GM23338 (cell line): ENCODE data around the gene OR10AD1. TPM values are rescaled to one million over a fixed set of nuclear protein-coding genes. Genes with fewer than 3 reads are reported as not detected.

ENCODE experiments used
- ATAC-seq: fragments of 200-7000 bp; cut with Tn5 transposase; 3 replicates; pipeline ENCODE4 v1.9.1; 2020
- DNase-seq: peaks from one replicate; pipeline ENCODE4 v3.0.0-alpha.2; 2015; ENCODE audit warnings: low spot score
- H2AFZ ChIP-seq: fragments of 200-600 bp; sonication (generic); 2 replicates; pipeline ENCODE4 v1.8.0; 2016; ENCODE audit warnings: antibody characterized with exemption, mild to moderate bottlenecking, moderate library complexity
- H3F3A ChIP-seq: fragments of 200-600 bp; sonication (generic); replicated peaks from 2 replicates; pipeline ENCODE4 v1.8.0; 2017; ENCODE audit warnings: antibody characterized with exemption, mixed run types, low read depth
- H3K27ac ChIP-seq: fragments of 200-600 bp; sonication (generic); 2 replicates; pipeline ENCODE4 v1.6.1; 2016; ENCODE audit warnings: low read depth
- H3K27me3 ChIP-seq: fragments of 200-600 bp; sonication (generic); 2 replicates; pipeline ENCODE4 v1.8.0; 2016; ENCODE audit warnings: mild to moderate bottlenecking, mixed run types, moderate library complexity; ENCODE audit not compliant: insufficient read depth
- H3K36me3 ChIP-seq: fragments of 200-600 bp; sonication (generic); 2 replicates; pipeline ENCODE4 v1.8.0; 2016; ENCODE audit warnings: mild to moderate bottlenecking; ENCODE audit not compliant: insufficient read depth
- H3K4me1 ChIP-seq: fragments of 200-600 bp; sonication (generic); 2 replicates; pipeline ENCODE4 v1.8.0; 2016; ENCODE audit warnings: mild to moderate bottlenecking, moderate library complexity; ENCODE audit not compliant: insufficient read depth
- H3K4me2 ChIP-seq: fragments of 200-600 bp; sonication (generic); 2 replicates; pipeline ENCODE4 v1.7.1; 2017; ENCODE audit warnings: mixed run types
- H3K4me3 ChIP-seq: fragments of 200-600 bp; sonication (generic); 2 replicates; pipeline ENCODE4 v1.6.1; 2016; ENCODE audit warnings: mixed run types
- H3K79me2 ChIP-seq: fragments of 200-600 bp; sonication (generic); replicated peaks from 2 replicates; pipeline ENCODE4 v1.8.0; 2017; ENCODE audit warnings: mild to moderate bottlenecking; ENCODE audit not compliant: insufficient read depth
- H3K9me2 ChIP-seq: fragments of 200-600 bp; sonication (generic); 2 replicates; pipeline ENCODE4 v1.8.0; 2017; ENCODE audit not compliant: insufficient read depth
- H4K20me1 ChIP-seq: fragments of 200-600 bp; sonication (generic); replicated peaks from 2 replicates; pipeline ENCODE4 v1.8.0; 2017; ENCODE audit warnings: mild to moderate bottlenecking; ENCODE audit not compliant: insufficient read depth
- H3K27ac Mint-ChIP-seq: 2 replicates; pipeline ENCODE4 v1.8.0; 2020; ENCODE audit warnings: inconsistent platforms, mild to moderate bottlenecking, moderate library complexity, mixed read lengths
- H3K27me3 Mint-ChIP-seq: 3 replicates; pipeline ENCODE4 v1.8.0; 2022; ENCODE audit warnings: low read depth, mild to moderate bottlenecking, moderate library complexity, mixed read lengths, inconsistent platforms; ENCODE audit not compliant: insufficient read depth, poor library complexity
- H3K36me3 Mint-ChIP-seq: 3 replicates; pipeline ENCODE4 v1.8.0; 2021; ENCODE audit warnings: low read depth, mild to moderate bottlenecking, inconsistent platforms, moderate library complexity, mixed read lengths
- H3K4me1 Mint-ChIP-seq: 3 replicates; pipeline ENCODE4 v1.8.0; 2020; ENCODE audit warnings: mild to moderate bottlenecking, inconsistent platforms, mixed read lengths
- H3K4me3 Mint-ChIP-seq: 3 replicates; pipeline ENCODE4 v1.8.0; 2021; ENCODE audit warnings: moderate library complexity, mild to moderate bottlenecking, inconsistent platforms, mixed read lengths
- H3K9me3 Mint-ChIP-seq: 3 replicates; pipeline ENCODE4 v1.8.0; 2020; ENCODE audit warnings: moderate library complexity, mild to moderate bottlenecking, inconsistent platforms, mixed read lengths
- CREB1 ChIP-seq: fragments of 250-450 bp; sonication (Bioruptor Pico); IDR thresholded peaks from 2 replicates; pipeline ENCODE4 v1.5.0; 2020; ENCODE audit warnings: low read depth, mild to moderate bottlenecking, moderate library complexity
- EZH2 ChIP-seq: fragments of 200-600 bp; sonication (generic); IDR thresholded peaks from one replicate; pipeline ENCODE4 v1.8.0; 2017; ENCODE audit warnings: antibody characterized with exemption, mild to moderate bottlenecking, low read depth; ENCODE audit not compliant: unreplicated experiment
- EZH2phosphoT487 ChIP-seq: fragments of 200-600 bp; sonication (generic); IDR thresholded peaks from one replicate; pipeline ENCODE4 v1.8.1; 2018; ENCODE audit warnings: antibody characterized with exemption; ENCODE audit not compliant: unreplicated experiment
- JUNB ChIP-seq: IDR thresholded peaks from one replicate; pipeline ENCODE4 v1.6.1; 2016; ENCODE audit warnings: antibody characterized with exemption; ENCODE audit not compliant: unreplicated experiment
- NANOG ChIP-seq: IDR thresholded peaks from 2 replicates; pipeline ENCODE4 v1.6.1; 2016; ENCODE audit warnings: antibody characterized with exemption, borderline replicate concordance
- STAT1 ChIP-seq: IDR thresholded peaks from one replicate; pipeline ENCODE4 v1.6.1; 2016; ENCODE audit warnings: antibody characterized with exemption; ENCODE audit not compliant: unreplicated experiment
- ZNF114 ChIP-seq: fragments of 250-450 bp; sonication (Bioruptor Pico); IDR thresholded peaks from 2 replicates; pipeline ENCODE4 v1.5.0; 2020; ENCODE audit warnings: mild to moderate bottlenecking, moderate library complexity
- ZNF331 ChIP-seq: fragments of 250-450 bp; sonication (Bioruptor Pico); IDR thresholded peaks from 2 replicates; pipeline ENCODE4 v1.5.0; 2020; ENCODE audit warnings: low read depth, mild to moderate bottlenecking, moderate library complexity
- polyA plus RNA-seq: library from polyadenylated mRNA; unstranded; fragments of >200 nt; fragmentation: Nextera tagmentation; extraction: Ambion mirVana; gene quantifications from 2 replicates; pipeline ENCODE4 v1.2.1, GENCODE V29; 2016
- total RNA-seq: library from RNA; depleted of rRNA; stranded (reverse); fragments of >200 nt; shearing (Covaris generic); gene quantifications from 2 replicates; pipeline ENCODE4 v1.2.3, GENCODE V29; 2014
- TF ChIP-seq, protein P1 (sequence below), 2 experiments: fragments of 200-600 bp in 1 of 2; sonication (generic) in 1 of 2; conservative IDR thresholded peaks; 2 replicates each; pipeline versions ENCODE4 v1.5.1 to v1.6.1; 2016 to 2017; ENCODE audit warnings: antibody characterized with exemption in 2 of 2, low read depth in 2 of 2, mild to moderate bottlenecking in 2 of 2, moderate library complexity in 1 of 2
- TF ChIP-seq, protein P2 (sequence below): IDR thresholded peaks from 2 replicates; pipeline ENCODE4 v1.6.1; 2016; ENCODE audit warnings: antibody characterized with exemption

OR10AD1 gene
- total and polyA plus RNA-seq, 2 experiments from 2014 or later = not detected

DNA sequence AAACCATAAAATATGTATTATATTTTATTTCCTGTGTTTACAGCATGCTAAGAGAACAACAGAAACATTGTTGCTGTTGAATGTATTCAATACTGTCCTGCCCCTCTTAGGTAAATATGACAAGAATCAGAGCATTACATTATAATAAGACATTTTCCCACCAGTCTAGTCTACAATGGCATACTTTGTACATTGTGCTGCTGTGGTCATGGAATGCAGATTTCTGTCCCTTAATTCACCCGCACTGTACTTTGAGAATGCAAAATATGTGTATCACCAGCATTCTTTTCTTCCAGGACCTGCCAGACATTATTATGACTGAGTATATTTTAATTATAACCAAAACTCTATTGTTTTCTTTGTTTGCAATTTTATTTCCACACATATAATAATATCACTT is 16.5 kb upstream of the OR10AD1 start:
- no peak overlapping the region for H3K4me3 Mint-ChIP-seq
- Histone ChIP-seq H3K4me1 (no peaks in the 10 kb centered on the region; the same call in 1 of the 2 replicates), H3K4me2 (no peak overlapping the region), H3K4me3 (no peak overlapping the region), H3K27ac (no peak overlapping the region), H3K36me3 (no peaks in the 10 kb centered on the region), H2AFZ (no peak overlapping the region), H3K27me3 (no peaks in the 10 kb centered on the region), H3K79me2 (no peaks in the 10 kb centered on the region), H4K20me1 (no peaks in the 10 kb centered on the region), H3K9me2 (no peaks in the 10 kb centered on the region), H3F3A (no peaks in the 10 kb centered on the region)
- no peaks in the 10 kb centered on the region for H3K4me1 Mint-ChIP-seq
- no peaks in the 10 kb centered on the region for H3K9me3 Mint-ChIP-seq
- no peaks in the 10 kb centered on the region for H3K27me3 Mint-ChIP-seq
- H3K36me3 Mint-ChIP-seq = no peaks in the 10 kb centered on the region
- no peak for ATAC-seq
- DNase-seq = no peak
- TF ChIP-seq, protein P1, sequence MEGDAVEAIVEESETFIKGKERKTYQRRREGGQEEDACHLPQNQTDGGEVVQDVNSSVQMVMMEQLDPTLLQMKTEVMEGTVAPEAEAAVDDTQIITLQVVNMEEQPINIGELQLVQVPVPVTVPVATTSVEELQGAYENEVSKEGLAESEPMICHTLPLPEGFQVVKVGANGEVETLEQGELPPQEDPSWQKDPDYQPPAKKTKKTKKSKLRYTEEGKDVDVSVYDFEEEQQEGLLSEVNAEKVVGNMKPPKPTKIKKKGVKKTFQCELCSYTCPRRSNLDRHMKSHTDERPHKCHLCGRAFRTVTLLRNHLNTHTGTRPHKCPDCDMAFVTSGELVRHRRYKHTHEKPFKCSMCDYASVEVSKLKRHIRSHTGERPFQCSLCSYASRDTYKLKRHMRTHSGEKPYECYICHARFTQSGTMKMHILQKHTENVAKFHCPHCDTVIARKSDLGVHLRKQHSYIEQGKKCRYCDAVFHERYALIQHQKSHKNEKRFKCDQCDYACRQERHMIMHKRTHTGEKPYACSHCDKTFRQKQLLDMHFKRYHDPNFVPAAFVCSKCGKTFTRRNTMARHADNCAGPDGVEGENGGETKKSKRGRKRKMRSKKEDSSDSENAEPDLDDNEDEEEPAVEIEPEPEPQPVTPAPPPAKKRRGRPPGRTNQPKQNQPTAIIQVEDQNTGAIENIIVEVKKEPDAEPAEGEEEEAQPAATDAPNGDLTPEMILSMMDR (conservative IDR thresholded peaks at IDR 0.05; ENCODE audit: low read depth in 2 of 2) = no peak
- TF ChIP-seq ZNF114 (CRISPR knock-in tag) (no peak), NANOG (no peak), CREB1 (CRISPR knock-in tag) (no peak), STAT1 (no peak), ZNF331 (CRISPR knock-in tag) (no peak)
- TF ChIP-seq, protein P2, sequence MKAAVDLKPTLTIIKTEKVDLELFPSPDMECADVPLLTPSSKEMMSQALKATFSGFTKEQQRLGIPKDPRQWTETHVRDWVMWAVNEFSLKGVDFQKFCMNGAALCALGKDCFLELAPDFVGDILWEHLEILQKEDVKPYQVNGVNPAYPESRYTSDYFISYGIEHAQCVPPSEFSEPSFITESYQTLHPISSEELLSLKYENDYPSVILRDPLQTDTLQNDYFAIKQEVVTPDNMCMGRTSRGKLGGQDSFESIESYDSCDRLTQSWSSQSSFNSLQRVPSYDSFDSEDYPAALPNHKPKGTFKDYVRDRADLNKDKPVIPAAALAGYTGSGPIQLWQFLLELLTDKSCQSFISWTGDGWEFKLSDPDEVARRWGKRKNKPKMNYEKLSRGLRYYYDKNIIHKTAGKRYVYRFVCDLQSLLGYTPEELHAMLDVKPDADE = no peak
- H3K27ac Mint-ChIP-seq = no peak overlapping the region

DNA sequence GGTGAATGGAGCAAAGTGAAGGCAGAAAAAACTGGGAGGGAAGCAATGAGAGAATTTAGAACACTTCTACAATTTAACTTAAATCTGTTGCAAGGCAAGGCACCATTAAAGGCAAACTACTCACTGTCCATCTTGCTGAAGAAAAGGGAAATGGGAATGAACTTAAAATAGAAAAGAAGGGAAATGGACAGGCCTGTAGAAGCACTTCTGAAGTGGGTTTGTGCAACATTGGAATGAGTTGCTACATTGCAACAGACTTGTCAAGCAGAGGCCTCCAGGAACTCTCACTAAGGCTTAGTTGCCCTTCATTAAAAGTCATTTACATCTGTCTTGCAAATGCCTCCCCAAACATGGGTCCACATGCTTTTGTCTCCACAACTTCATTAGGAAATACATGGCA is 13.7 kb upstream of the OR10AD1 start:
- H3K36me3 ChIP-seq = no peaks in the 10 kb centered on the region
- Mint-ChIP-seq H3K9me3 (no peaks in the 10 kb centered on the region), H3K27ac (no peak overlapping the region), H3K36me3 (no peaks in the 10 kb centered on the region), H3K4me1 (no peaks in the 10 kb centered on the region; the same call in 2 of the 3 replicates), H3K27me3 (no peaks in the 10 kb centered on the region), H3K4me3 (no peak overlapping the region)
- H3K4me3 ChIP-seq = no peak overlapping the region
- H4K20me1 ChIP-seq = no peaks in the 10 kb centered on the region
- no peak overlapping the region for H3K4me2 ChIP-seq
- ATAC-seq (no peak), DNase-seq (no peak)
- no peaks in the 10 kb centered on the region for H3K27me3 ChIP-seq
- no peaks in the 10 kb centered on the region for H3K79me2 ChIP-seq
- H3K9me2 ChIP-seq = no peaks in the 10 kb centered on the region
- H3F3A ChIP-seq = no peaks in the 10 kb centered on the region
- no peaks in the 10 kb centered on the region; the same call in 1 of the 2 replicates for H3K4me1 ChIP-seq
- no peak overlapping the region for H2AFZ ChIP-seq
- H3K27ac ChIP-seq = no peak overlapping the region
- TF ChIP-seq EZH2 = no peak
- TF ChIP-seq, protein P2 = no peak
- TF ChIP-seq, protein P1 (conservative IDR thresholded peaks at IDR 0.05; ENCODE audit: low read depth in 2 of 2) = no peak
- TF ChIP-seq STAT1 = no peak
- no peak for TF ChIP-seq JUNB
- no peak for TF ChIP-seq NANOG
- TF ChIP-seq ZNF331 (CRISPR knock-in tag) = no peak
- no peak for TF ChIP-seq EZH2phosphoT487
